GM19397 (cell line): ENCODE data around the gene SLC25A4.
A peak's percentile ranks its signal among the peaks of the same experiment; 100 is the strongest.
"Not testable (repeated sequence)": the region's sequence is repeated elsewhere in the genome, so short reads cannot be mapped to it uniquely, and the experiment has no call there.

Experiments used
- ATAC-seq: cut with Tn5 transposase; IDR thresholded peaks from one replicate; pipeline ENCODE4 v1.9.1; 2021; ENCODE audit warnings: mild to moderate bottlenecking, moderate library complexity; ENCODE audit not compliant: unreplicated experiment

SLC25A4 gene

GRCh38 chr4:185171373-185172071 lies 28.5 kb downstream of the SLC25A4 start:
- ATAC-seq, result peak; percentile 71

- ATAC-seq, result no peak
These were observed 36.4 kb downstream of the SLC25A4 start for GRCh38 chr4:185179488-185179887.

DNA sequence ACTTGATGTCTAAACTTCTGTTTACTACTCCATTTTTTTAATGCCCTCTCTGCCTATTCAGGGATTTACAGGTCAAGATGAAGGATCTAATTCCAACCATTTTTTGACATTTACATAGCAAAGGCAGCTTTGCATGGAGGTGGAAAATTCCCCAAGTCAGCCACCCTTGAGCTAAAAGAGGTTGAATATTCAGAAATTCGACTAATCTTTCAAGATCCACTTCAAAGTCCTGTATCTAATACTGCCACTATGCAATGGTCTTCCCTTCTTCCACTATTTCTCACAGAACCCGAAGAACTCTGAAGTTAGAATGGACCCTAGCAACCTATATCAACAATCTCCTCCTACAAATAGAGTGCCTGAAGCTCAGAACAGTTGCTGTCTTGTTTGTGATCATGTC lies 39.2 kb downstream of the SLC25A4 start:
- ATAC-seq, result no peak

DNA sequence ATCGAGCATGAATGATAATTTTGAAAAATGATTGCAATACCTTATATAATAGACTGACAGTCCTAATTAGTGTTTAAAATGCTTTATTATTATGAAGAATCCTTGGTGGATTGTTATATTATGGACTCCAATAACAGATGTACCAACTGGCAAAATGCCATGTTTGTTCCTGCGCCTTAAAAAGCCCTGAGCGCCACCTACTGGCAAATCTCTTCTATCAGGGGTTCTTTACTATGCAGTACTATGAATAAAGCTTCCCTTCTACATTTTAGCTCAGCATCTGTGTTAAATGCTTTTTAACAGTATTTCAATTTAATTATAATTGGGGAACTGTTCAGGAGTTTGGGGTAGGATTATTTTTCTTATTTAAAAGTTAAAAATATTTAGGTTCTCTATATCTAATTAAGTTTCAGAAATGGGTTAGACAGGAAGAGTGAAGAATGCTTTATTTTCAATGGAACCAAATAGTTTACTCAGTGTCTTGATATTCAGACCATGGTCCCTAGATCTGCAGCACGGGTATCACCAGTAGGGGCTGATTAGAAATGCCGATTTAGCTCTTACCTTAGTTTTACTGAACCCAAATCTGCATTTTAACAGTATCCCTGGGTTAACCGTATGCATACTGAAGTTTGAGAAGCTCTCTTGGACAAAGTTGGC lies 40.7 kb downstream of the SLC25A4 start:
- ATAC-seq, result no peak

DNA sequence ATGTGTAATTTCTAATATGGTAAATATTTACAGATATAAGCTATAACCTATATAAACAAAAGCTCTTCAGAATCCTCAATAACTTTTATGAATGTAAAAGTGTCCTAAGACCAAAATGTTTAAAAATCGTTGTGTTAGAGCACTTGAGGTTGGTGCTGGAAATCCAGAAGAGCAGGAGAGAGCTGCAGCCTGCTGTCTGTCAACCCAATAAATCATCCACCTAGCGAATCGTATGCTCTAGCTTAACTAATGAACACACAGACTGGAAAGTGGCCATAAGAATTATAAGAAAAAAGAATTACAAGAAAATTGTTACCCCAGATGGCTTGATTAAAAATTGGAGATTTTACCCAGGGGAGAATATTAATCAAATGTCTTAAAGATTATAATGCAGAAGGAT lies 43.7 kb downstream of the SLC25A4 start:
- no peak for ATAC-seq

DNA sequence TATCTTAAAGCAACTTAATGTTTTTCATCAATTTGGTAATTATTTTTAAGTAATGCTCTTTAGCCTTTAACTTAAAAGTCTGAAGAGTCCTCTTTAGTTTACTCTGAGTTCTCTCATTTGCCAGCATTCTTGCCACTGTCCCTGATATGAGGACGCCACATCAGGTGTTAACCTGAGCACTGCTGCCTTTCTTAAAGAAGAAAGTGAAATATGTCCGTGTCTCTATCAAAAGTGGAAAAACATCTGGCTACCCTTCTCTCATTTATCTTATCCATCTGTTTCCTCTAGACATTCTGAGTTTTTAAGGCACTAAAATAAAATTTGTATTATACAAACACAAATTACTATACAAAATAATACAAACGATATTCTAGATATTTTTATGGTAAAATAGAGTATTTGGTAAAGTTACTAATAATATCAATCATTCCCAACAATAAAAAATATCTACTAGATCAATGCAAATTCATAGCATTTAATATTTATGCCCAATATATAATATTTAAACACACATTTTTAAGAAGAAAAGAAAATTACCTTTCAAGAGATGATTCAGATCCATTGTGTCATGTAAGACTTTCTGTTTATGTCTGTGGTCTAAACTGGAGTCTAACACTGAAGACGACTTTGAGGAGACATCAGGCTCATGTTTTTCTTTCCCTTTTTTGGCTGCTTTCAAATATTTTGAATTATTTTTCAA lies 46.7 kb downstream of the SLC25A4 start:
- no peak for ATAC-seq

DNA sequence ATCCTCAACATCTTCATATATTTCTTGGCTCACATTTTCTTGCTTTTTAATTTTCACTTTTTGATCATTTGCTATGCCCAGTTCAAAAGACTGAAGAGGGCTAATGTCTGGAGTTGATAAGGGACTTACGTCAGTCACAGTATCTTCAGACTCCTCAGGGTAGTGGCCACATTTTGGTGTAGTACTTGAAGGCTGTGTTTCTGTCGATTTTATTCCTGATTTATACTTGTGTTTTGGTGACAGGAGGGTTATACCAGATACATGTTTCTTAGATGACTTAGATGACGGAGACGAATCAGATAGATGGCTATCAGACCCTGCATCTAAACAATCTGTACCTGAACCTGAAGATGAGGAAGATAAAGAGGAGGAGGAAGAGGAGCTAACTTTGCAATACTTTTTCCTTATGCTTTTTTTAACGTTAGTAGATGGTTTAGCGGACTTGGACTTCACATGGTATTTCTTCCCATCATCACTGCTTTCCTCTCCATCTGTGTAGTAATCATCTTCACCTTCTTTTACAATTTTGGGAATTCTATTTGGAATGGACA lies 47.3 kb downstream of the SLC25A4 start:
- ATAC-seq, result no peak

DNA sequence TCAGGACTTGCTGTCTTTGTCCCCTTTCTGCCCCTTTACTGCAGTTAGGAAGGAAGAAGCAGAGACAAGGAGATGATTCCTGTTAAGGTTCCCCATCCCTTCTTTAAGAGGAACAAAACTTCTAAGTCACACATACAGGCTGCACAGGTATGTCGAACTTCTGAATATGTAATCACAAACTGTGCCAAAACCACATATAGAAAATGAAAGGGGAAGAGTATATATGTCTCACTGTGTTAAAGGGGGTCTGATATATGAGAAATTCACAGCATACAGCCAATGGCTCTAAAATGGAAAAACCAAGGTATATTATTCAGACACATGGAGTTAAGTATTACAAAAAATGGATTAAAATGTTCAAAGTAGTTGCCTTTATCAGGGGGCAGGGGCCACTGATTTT lies 49.0 kb downstream of the SLC25A4 start:
- ATAC-seq, result peak; percentile 61

- ATAC-seq, result no peak
These were observed 52.1 kb downstream of the SLC25A4 start for GRCh38 chr4:185194924-185195888.

DNA sequence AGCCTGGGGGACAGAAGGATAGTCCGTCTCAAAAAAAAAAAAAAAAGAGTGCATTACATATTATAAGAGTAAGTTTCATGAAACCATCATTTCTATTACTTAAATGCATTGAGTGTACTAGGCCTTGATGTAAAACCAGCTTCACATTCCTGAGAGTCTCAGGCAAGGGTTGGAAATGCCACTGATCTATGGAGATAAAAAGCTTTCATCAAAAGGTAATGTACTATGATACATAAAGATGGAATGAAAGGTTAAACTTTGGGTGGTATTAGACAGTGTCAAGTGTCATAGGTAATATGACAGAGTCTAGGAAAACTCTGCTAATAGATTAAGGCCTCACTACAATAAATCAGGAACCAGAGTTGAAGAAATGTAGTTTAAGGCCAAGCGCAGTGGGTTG lies 53.4 kb downstream of the SLC25A4 start:
- no peak for ATAC-seq

DNA sequence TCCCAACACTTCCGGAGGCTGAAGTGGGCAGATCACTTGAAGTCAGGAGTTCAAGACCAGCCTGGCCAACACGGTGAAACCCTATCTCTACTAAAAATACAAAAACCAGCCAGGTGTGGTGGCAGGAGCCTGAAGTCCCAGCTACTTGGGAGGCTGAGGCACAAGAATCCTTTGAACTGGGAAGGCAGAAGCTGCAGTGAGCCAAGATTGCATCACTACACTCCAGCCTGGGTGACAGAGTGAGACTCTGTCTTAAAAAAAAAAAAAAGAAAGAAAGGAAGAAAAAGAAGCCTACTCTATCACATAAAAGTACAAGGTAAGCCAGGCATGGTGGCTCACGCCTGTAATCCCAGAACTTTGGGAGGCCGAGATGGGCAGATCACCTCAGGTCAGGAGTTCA lies 55.1 kb downstream of the SLC25A4 start:
- ATAC-seq, result not testable (repeated sequence)
